Testis (tissue), 3 donors: ENCODE data around the gene CORO1C. TPM values are rescaled to one million over a fixed set of nuclear protein-coding genes. Genes with fewer than 3 reads are reported as not detected.

ENCODE experiments used
- DNase-seq: peaks from one replicate; pipeline ENCODE4 v3.0.0-alpha.2; 2019
- H3K27ac ChIP-seq, 2 donors: fragments of 200-600 bp; sonication (generic); one replicate each; pipeline ENCODE4 v1.5.1; 2019
- H3K27me3 ChIP-seq: fragments of 200-600 bp; sonication (generic); one replicate; pipeline ENCODE4 v1.5.1; 2019
- H3K36me3 ChIP-seq: fragments of 200-600 bp; sonication (generic); one replicate; pipeline ENCODE4 v1.5.1; 2017; ENCODE audit warnings: low read depth; ENCODE audit errors: missing control alignments
- H3K4me1 ChIP-seq: fragments of 200-600 bp; sonication (generic); one replicate; pipeline ENCODE4 v1.5.1; 2019
- H3K4me3 ChIP-seq, 2 donors: fragments of 200-600 bp; sonication (generic); one replicate each; pipeline ENCODE4 v1.5.1; 2017 to 2019
- H3K9me3 ChIP-seq: fragments of 200-600 bp; sonication (generic); one replicate; pipeline ENCODE4 v1.5.1; 2017
- CTCF ChIP-seq, 3 experiments: fragments of 450-650 bp in 2 of 3; fragments of 200-600 bp in 1 of 3; sonication (generic) in 1 of 3; IDR thresholded peaks; one replicate each; pipeline ENCODE4 v1.5.1; 2016 to 2019; ENCODE audit warnings: antibody characterized with exemption in 3 of 3, mild to moderate bottlenecking in 2 of 3, moderate library complexity in 1 of 3
- POLR2A ChIP-seq: fragments of 450-650 bp; IDR thresholded peaks from one replicate; pipeline ENCODE4 v1.6.1; 2017; ENCODE audit warnings: antibody characterized with exemption, mild to moderate bottlenecking, moderate library complexity
- WGBS, 2 donors: methylation state at CpG; one replicate each; pipeline ENCODE4 v1.1.5; 2018; 5-methylcytosine and 5-hydroxymethylcytosine counted together
- intact Hi-C: fragments of 100-400 bp; cut with DNase I; formaldehyde crosslinking; loops from one replicate; pipeline ENCODE4 v1.15.1; 2023; ENCODE audit warnings: low total_unique reads
- polyA plus RNA-seq: library from polyadenylated mRNA; stranded (reverse); fragments of 350-450 nt; fragmentation: Illumina TruSeq; extraction: RNeasy Lipid Tissue Mini Kit (QIAGEN cat#74804); gene quantifications from one replicate; pipeline ENCODE4 v1.2.3, GENCODE V29; 2014; ENCODE audit warnings: low read depth, low replicate concordance; ENCODE audit not compliant: insufficient read depth
- total RNA-seq, 2 donors: library from RNA; depleted of rRNA; stranded (reverse); fragments of >200 nt; gene quantifications; one replicate each; pipeline ENCODE4 v1.2.3, GENCODE V29; 2016

CORO1C gene
- total and polyA plus RNA-seq, 3 donors from 2014 or later: 57.2 to 73.4 (median 70.2) TPM

- TF ChIP-seq POLR2A: no peak
- no peak for TF ChIP-seq CTCF (IDR thresholded peaks at IDR 0.05)
- H3K27ac ChIP-seq: no peak overlapping the region
- intact Hi-C loops: loop anchor here (10.0 kb wide), 2 partner anchors 137 to 187 kb away; partner anchors contain the start of gene SSH1
- H3K36me3 ChIP-seq: no peaks in the 10 kb centered on the region
- peaks cover 19% of the 10 kb centered on the region for H3K4me1 ChIP-seq
- no peak overlapping the region for H3K4me3 ChIP-seq
- DNase-seq: no peak
- no peaks in the 10 kb centered on the region for H3K9me3 ChIP-seq
- 60 to 78% methylated on average over 8 of the region's 8 CpGs for WGBS, 2 donors
- H3K27me3 ChIP-seq: no peaks in the 10 kb centered on the region
Measured at GRCh38 chr12:108668063-108668462, 63.3 kb downstream of the CORO1C start.

DNA sequence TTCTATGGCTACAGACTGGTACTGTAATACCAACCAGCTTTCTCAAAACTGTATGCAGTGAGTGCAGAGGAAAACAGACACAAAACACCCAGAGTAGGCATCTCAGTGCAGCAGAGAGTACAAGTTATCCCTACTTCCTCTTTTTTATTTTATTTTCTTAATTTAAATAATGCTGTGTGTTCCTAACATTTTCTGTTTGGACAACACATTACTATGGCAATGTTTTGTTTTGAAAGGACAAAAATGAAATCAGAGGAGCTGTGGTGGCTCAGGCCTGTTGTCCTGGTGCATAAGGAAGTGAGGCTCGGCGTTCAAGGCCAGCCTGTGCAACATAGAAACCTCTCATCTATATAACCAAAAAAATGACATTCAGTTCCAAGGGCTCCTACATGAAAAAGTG is 64.0 kb downstream of the CORO1C start:
- H3K9me3 ChIP-seq: no peaks in the 10 kb centered on the region
- 49% methylated on average over 2 of the region's 2 CpGs for WGBS, 2 donors
- H3K27ac ChIP-seq: no peak overlapping the region
- no peak overlapping the region for H3K4me3 ChIP-seq
- H3K4me1 ChIP-seq: peaks cover 19% of the 10 kb centered on the region
- H3K36me3 ChIP-seq: no peaks in the 10 kb centered on the region
- intact Hi-C loops: loop anchor here (10.0 kb wide), 2 partner anchors 137 to 187 kb away; partner anchors contain the start of gene SSH1
- no peak for TF ChIP-seq POLR2A
- no peak for TF ChIP-seq CTCF (IDR thresholded peaks at IDR 0.05)
- H3K27me3 ChIP-seq: no peaks in the 10 kb centered on the region
- DNase-seq: no peak

GRCh38 chr12:108666401-108666881 is 64.9 kb downstream of the CORO1C start:
- H3K27ac ChIP-seq: no peak overlapping the region

DNA sequence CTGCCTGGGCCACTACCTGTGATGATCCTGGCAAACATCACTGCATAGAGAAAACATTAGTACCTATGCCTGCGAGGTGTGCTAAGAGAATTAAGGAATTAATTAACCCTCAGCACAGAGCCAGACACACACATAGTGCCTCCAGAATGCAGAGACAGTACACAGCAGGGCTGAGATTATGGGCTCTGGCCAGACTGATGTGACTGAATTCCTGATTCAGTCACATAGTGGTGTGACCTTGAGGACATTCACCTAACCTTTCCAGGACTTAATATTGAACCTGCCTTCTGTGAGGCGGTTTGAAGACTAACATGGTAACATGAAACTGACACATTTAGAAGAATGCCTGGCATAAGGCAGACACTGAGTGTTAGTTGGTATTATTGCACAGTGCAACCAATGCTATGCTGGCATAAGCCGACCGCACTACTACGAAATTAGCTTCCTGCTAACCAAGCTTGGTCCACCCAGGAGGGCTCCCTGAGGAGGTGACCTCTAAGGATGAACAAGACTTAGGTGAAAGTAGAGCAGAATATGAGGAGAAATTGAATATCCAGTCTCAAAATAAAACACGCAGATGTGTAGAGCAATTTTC is 65.6 kb downstream of the CORO1C start:
- 77 to 80% methylated on average over 6 of the region's 6 CpGs for WGBS, 2 donors
- intact Hi-C loops: loop anchor here (10.0 kb wide), 2 partner anchors 139 to 189 kb away; partner anchors contain the start of gene SSH1
- peak overlapping the region; percentile 28 to 66 for H3K27ac ChIP-seq
- no peak for DNase-seq
- no peaks in the 10 kb centered on the region for H3K36me3 ChIP-seq
- peaks cover 19% of the 10 kb centered on the region for H3K4me1 ChIP-seq
- no peak overlapping the region for H3K4me3 ChIP-seq
- no peaks in the 10 kb centered on the region for H3K9me3 ChIP-seq
- no peak for TF ChIP-seq POLR2A
- TF ChIP-seq CTCF (IDR thresholded peaks at IDR 0.05): no peak
- no peaks in the 10 kb centered on the region for H3K27me3 ChIP-seq

More at GRCh38 chr12:108666401-108666881, 64.9 kb downstream of the CORO1C start:
- no peak for TF ChIP-seq POLR2A
- TF ChIP-seq CTCF (IDR thresholded peaks at IDR 0.05): no peak
- no peaks in the 10 kb centered on the region for H3K27me3 ChIP-seq
- intact Hi-C loops: loop anchor here (10.0 kb wide), 2 partner anchors 138 to 188 kb away; partner anchors contain the start of gene SSH1
- H3K9me3 ChIP-seq: no peaks in the 10 kb centered on the region
- WGBS, 2 donors: 59 to 64% methylated on average over 3 of the region's 3 CpGs
- DNase-seq: no peak
- H3K4me1 ChIP-seq: peaks cover 19% of the 10 kb centered on the region
- H3K4me3 ChIP-seq: no peak overlapping the region
- H3K36me3 ChIP-seq: no peaks in the 10 kb centered on the region
